ENCODE measurements around the gene GATM. TPM values are rescaled to one million over a fixed set of nuclear protein-coding genes. Genes with fewer than 3 reads are reported as not detected.

GATM gene
- total and polyA plus RNA-seq, 2 of the 8 experiments (the other 6 are each of a cell fraction or from before 2014, with no cell fraction given): 10.2 to 15.1 TPM

- TF ChIP-seq GABPA (IDR thresholded peaks at IDR 0.05; ENCODE audit: borderline replicate concordance, insufficient read depth, low read length): no peak
- TF ChIP-seq E2F6 (IDR thresholded peaks at IDR 0.05): no peak
- TF ChIP-seq RBBP5 (IDR thresholded peaks at IDR 0.05; ENCODE audit: borderline replicate concordance, low read depth, low read length): no peak
- no peak for TF ChIP-seq ASH2L (IDR thresholded peaks at IDR 0.05; ENCODE audit: low read length)
Observed at GRCh38 chr15:45333550-45333949, 44.8 kb downstream of the GATM start (continued).

Measured in H1 (cell line).